ENCODE measurements around the gene THSD4.
A peak's percentile ranks its signal among the peaks of the same experiment; 100 is the strongest.

THSD4 gene

GRCh38 chr15:71780115-71780976 lies 665.1 kb downstream of the THSD4 start:
- DNase-seq: peak; percentile 66

GRCh38 chr15:71781179-71781964 lies 666.1 kb downstream of the THSD4 start:
- peak; percentile 46 for DNase-seq

DNA sequence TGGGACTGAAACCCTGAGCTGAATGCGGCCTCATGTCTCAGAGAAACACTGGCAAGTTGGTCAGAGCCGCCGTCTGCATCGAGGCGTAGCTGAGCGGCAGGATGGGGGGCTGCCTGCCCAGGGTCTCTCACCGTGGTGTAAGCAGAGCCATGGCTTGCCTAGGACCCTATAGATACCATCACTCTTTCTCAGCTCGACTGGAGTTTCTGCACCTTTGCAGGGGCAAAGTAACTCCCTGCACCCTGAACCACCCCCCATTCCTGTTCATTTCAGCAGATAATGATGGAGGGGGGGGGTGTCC lies 666.6 kb downstream of the THSD4 start:
- DNase-seq: no peak

GRCh38 chr15:71782422-71783165 lies 667.3 kb downstream of the THSD4 start:
- DNase-seq: no peak

GRCh38 chr15:71784719-71785118 lies 669.4 kb downstream of the THSD4 start:
- no peak for DNase-seq

DNA sequence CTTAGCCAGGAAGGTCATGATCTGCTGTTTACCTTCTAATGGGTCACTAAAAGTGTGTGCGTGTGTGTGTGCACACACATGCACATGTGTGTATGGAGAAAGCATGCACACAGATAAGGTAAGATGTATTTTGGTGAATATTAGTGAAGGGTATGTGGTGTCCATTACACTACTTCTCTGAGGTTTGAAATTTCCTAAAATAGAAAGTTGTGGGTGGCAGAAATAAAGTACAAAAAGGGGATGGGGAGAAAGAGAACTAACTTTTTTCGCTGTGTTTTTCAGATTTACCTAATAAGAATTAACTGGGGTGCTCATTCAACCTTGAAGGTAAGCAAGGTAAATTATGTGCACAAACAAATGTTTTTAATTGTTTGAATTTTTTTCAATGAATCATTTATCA lies 670.7 kb downstream of the THSD4 start:
- DNase-seq: no peak

- no peak for DNase-seq
Observed at GRCh38 chr15:71786673-71787072, 671.4 kb downstream of the THSD4 start.

DNA sequence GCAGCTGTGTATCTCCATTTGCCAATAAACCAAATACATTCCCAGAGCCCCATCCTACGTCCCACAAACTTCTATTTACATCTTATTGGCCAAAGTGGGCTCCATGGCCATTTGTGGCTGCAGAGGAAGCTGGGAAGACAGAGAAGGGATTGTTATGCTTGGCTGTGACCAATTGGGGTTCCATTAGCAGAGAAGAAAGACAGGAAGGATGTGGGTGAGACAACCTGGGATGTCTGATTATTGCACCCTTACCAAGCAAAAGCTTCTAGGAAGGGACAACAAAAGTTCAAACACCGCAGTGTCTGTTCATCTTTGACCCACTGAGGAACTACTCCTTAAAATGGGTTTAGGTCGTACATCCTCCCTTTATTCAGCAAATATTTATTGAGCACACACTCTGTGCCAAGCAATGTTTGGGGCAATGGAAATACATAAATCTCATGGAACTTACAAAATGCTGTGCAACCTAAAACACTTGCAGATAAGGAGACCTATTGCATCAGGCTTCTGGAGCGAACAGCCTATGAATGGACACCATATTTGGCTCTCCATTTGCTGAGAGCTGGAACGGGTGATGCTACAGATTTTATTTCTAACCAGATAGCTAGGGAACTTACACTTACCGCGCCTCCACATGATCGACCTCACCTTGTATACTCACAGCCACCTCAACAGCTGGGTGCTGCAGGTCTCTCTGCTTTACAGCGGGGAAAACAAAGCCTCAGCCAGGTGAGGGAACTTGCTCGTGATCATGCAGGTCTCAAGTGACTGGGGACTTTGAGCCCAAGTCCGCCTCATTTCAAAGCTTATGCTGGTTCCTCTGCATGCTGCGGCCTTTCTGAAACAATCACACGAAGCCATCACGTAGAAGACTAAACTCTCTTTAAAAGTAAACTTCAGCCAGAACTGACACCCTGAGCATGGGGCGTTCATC lies 673.6 kb downstream of the THSD4 start:
- no peak for DNase-seq

DNA sequence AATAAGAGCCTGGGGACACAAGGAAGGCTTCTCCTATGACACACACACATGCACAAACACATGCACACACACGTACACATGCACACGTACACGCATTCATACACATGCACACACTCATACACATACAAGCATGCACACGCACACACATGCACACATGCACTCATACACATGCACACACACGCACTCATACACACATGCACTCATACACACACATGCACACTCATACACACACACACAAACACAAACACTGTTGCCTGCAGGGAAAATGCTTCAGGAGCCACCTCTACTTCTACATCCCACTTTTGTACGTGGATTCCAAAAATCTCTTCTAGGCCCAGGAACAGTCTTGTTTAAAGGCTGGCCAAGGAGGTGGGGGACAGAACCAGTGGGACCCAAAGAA lies 674.3 kb downstream of the THSD4 start:
- no peak for DNase-seq

DNA sequence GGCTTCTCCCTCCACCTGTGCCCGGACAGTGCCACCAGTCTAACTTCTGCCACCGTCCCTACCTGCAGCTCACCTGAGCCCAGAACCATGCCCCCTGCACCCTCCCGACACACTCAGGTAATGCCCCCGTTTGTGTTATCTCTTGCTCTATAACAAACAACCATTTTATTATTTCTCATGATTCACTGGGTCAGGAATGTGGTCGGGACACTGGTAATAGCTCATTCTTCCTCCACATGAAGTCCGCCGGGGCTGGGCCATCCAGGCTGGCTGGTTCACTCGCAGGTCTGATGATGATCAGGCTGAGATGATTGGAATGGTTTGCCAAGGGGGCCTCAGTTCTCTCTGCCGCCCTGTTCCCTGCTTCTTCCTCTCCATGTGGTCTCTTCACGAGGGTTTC lies 674.8 kb downstream of the THSD4 start:
- DNase-seq: peak; percentile 77

DNA sequence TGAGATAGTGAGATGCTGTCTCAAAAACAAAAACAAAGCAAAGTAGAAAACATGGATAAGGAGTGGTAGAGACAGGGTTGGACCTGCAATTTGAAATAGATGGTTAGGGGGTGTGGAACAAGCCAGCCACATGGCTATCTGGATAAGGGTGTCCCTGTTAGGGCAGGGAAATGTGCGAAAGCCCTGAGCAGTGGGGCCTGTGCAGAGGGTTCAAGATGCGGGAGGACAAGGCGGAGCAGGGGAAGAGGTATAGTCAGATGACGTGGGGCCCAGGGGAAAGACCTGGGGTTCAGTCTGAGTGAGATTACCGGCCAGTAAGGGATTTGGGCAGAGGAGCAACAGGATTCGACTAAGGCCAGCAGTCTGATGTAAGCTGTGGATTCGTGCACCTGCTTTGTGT lies 676.7 kb downstream of the THSD4 start:
- no peak for DNase-seq

DNA sequence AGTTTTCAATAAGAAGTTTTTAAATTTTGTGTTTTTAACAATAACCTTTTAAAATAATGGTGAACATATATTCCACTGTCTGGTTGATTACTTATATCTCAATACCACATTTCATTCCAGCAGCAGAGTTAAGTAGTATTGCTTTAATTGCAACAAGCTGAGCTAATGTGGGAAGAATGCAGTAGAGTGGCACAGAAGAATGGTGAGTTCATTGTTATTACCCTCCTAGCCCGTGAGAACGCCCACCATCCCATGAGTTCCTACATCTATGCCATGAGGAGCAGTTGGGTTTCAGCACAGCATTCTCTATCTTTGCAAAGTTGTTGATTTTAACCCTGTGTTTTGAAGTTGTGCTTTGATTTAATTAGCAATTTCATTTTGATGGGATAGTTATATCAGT lies 677.2 kb downstream of the THSD4 start:
- peak; percentile 91 for DNase-seq

- DNase-seq: no peak
Observed at GRCh38 chr15:71798641-71799040, 683.4 kb downstream of the THSD4 start.

DNA sequence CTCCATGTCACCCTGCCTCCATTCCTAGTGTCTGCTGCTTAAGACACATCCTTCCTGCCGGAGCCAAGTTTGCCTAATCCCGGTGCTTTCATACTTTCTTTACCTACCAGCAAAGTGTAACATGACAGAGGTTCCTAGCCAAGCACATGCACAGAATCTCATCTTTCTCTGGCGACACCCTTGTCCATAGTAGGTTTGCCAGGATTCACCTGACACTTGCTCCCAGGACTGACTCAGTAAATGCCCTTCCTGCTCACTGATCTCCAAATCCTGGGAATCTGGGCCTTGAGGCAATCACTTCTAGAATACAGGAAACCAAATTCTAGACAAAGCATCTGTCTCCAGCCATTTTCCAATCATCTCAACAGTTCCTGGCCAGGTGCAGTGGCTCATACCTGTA lies 684.9 kb downstream of the THSD4 start:
- DNase-seq: no peak

- DNase-seq: peak; percentile 81
Observed at GRCh38 chr15:71800835-71801745, 685.8 kb downstream of the THSD4 start.

DNA sequence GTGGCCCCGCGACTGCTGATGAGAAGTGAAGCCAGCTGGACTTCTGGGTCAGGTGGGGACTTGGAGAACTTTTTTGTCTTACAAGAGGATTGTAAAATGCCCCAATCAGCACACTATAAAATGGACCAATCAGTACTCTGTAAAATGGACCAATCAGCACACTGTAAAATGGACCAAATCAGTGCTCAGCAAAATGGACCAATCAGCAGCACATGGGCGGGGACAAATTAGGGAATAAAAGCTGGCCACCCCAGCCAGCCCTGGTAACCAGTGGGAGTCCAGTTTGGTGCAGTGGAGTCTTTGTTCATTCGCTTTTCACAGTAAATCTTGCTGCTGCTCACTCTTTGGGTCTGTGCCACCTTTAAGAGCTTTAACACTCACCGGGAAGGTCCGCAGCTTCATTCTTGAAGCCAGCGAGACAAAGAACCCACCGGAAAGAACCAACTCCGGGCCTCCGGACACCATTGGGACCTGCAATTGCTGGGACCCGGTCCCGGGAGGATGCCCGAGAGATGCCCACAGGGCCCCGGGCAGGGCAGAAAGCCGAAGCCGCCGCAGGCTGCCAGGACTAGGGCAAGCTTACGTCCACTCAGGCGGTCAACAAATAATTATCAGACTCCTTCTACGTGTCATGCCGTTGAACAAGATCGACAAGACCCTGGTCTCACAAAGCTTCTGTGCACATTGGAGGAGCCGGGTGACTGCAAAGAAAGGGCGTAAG lies 686.8 kb downstream of the THSD4 start:
- DNase-seq: no peak

DNA sequence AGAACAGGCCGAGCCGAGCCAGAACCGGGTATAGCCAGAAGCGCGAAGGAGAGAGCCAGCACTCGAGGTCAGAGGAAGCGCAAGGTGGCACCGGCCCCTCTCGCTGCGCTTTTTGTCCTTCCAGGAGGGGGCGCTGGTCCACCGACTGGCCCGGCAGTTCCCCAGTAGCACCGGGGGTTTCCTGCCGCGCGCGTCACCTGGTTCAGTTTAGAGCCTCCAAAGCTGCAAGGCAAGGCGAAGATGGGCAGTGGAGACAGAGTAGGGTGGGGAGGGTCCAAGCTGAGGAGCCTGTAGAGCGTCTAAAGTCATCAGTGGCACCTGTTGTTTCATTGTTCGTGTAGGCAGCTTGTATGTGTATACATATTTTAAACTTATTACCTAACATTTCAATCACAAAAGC lies 687.5 kb downstream of the THSD4 start:
- no peak for DNase-seq

GRCh38 chr15:71804226-71804625 lies 689.0 kb downstream of the THSD4 start:
- DNase-seq: no peak

- DNase-seq: no peak
Observed at GRCh38 chr15:71804695-71805470, 689.6 kb downstream of the THSD4 start.

- peak; percentile 75 for DNase-seq
Observed at GRCh38 chr15:71806452-71806931, 691.2 kb downstream of the THSD4 start.

Measured in EL (cell line).